ENCODE measurements around the gene ANKRD37.

DNA sequence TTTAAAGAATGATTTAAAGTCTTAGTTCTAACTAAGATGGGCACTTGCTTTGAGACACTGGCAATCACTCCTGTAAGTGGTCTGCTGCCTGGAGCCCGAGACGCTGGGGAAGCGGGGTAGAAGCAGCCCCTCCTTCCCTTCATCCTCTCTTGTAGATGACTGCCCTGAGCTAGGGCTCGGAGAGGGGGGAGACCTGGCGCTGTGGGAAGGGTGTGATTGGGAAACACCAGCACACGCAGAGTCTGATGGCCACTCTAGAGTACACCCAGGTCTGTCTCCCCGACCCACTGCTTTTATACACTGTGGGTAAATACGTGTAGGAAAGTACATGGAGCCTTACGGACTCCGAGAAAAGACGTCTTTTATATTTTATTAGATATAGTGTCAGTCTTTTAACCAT, 24.9 kb upstream of the ANKRD37 start:
- no peak for TF ChIP-seq EZH2 (IDR thresholded peaks at IDR 0.05; ENCODE audit: borderline replicate concordance, low read depth, low read length, severe bottlenecking)
- TF ChIP-seq, protein P1, sequence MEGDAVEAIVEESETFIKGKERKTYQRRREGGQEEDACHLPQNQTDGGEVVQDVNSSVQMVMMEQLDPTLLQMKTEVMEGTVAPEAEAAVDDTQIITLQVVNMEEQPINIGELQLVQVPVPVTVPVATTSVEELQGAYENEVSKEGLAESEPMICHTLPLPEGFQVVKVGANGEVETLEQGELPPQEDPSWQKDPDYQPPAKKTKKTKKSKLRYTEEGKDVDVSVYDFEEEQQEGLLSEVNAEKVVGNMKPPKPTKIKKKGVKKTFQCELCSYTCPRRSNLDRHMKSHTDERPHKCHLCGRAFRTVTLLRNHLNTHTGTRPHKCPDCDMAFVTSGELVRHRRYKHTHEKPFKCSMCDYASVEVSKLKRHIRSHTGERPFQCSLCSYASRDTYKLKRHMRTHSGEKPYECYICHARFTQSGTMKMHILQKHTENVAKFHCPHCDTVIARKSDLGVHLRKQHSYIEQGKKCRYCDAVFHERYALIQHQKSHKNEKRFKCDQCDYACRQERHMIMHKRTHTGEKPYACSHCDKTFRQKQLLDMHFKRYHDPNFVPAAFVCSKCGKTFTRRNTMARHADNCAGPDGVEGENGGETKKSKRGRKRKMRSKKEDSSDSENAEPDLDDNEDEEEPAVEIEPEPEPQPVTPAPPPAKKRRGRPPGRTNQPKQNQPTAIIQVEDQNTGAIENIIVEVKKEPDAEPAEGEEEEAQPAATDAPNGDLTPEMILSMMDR (IDR thresholded peaks at IDR 0.05; ENCODE audit: borderline replicate concordance, extremely low read depth, low read length, poor library complexity, severe bottlenecking): no peak

Measured in DND-41 (cell line).